H1 (cell line): ENCODE results near the gene NDUFB10. TPM values are rescaled to one million over a fixed set of nuclear protein-coding genes. Genes with fewer than 3 reads are reported as not detected.

Source experiments
- CTCF ChIA-PET: fragments of 300-600 bp; sonication (Branson Sonifier 250); formaldehyde crosslinking; loops from one replicate; lab custom pipeline; 2021; ENCODE audit not compliant: partially characterized antibody; lab: Charles Lee
- POLR2A ChIA-PET: fragments of 300-600 bp; sonication (Branson Sonifier 250); formaldehyde crosslinking; loops from one replicate; lab custom pipeline; 2021; ENCODE audit warnings: inconsistent platforms; ENCODE audit not compliant: partially characterized antibody; lab: Charles Lee
- DNase-seq, 2 experiments: peaks; one replicate each; pipeline versions ENCODE4 v3.0.0 to v3.0.0-alpha.2; 2010 to 2022; ENCODE audit warnings: low spot score in 2 of 2, low read depth in 1 of 2, mixed read lengths in 1 of 2
- FAIRE-seq: peaks from 2 replicates; lab custom pipeline; 2011; peaks lifted over from hg19 to GRCh38; lab: Jason Lieb, UNC
- H2AFZ ChIP-seq: 2 replicates; pipeline ENCODE4 v1.8.1; 2012; ENCODE audit warnings: low read length, inconsistent platforms
- H2AK5ac ChIP-seq: 2 replicates; pipeline ENCODE4 v1.6.1; 2013; ENCODE audit warnings: low read depth, low read length
- H2BK120ac ChIP-seq: replicated peaks from 2 replicates; pipeline ENCODE3; 2013; ENCODE audit warnings: low read depth, low read length, inconsistent platforms
- H2BK12ac ChIP-seq: 2 replicates; pipeline ENCODE4 v1.6.1; 2013; ENCODE audit warnings: low read depth, low read length
- H2BK15ac ChIP-seq: 2 replicates; pipeline ENCODE4 v1.6.1; 2013; ENCODE audit warnings: low read length
- H2BK20ac ChIP-seq: 2 replicates; pipeline ENCODE4 v1.6.1; 2013; ENCODE audit warnings: low read length
- H2BK5ac ChIP-seq: 2 replicates; pipeline ENCODE4 v1.6.1; 2013; ENCODE audit warnings: low read depth, low read length
- H3K14ac ChIP-seq: 2 replicates; pipeline ENCODE4 v1.6.1; 2013; ENCODE audit warnings: inconsistent platforms; ENCODE audit not compliant: insufficient read length
- H3K18ac ChIP-seq: 2 replicates; pipeline ENCODE4 v1.6.1; 2013; ENCODE audit warnings: low read length; ENCODE audit errors: extremely low read depth
- H3K23ac ChIP-seq: 2 replicates; pipeline ENCODE4 v1.6.1; 2013; ENCODE audit warnings: inconsistent platforms; ENCODE audit not compliant: insufficient read length
- H3K23me2 ChIP-seq: 2 replicates; pipeline ENCODE4 v1.6.1; 2013; ENCODE audit warnings: low read depth, low read length
- H3K27ac ChIP-seq: 2 replicates; pipeline ENCODE4 v1.6.1; 2011; ENCODE audit warnings: low read depth, low read length, inconsistent platforms
- H3K27me3 ChIP-seq, 4 experiments: replicated peaks in 1 of 4; 1 replicate in 1 of 4; 2 replicates in 3 of 4; pipeline versions ENCODE4 v1.6.1 to v1.8.1; 2011 to 2013; ENCODE audit warnings: low read length in 3 of 4, mild to moderate bottlenecking in 3 of 4, inconsistent platforms in 2 of 4, mixed read lengths in 2 of 4, moderate library complexity in 1 of 4; ENCODE audit not compliant: control insufficient read depth in 3 of 4, insufficient read depth in 3 of 4; ENCODE audit errors: extremely low read depth in 1 of 4
- H3K36me3 ChIP-seq, 4 experiments: 2 replicates each; pipeline versions ENCODE4 v1.6.1 to v1.8.1; 2011 to 2013; ENCODE audit warnings: mild to moderate bottlenecking in 4 of 4, low read length in 3 of 4, moderate library complexity in 2 of 4, control low read depth in 1 of 4, inconsistent platforms in 1 of 4; ENCODE audit not compliant: insufficient read depth in 4 of 4, control insufficient read depth in 2 of 4
- H3K4ac ChIP-seq: replicated peaks from 2 replicates; pipeline ENCODE3; 2013; ENCODE audit warnings: low read length, low read depth, mixed read lengths, inconsistent platforms; ENCODE audit not compliant: insufficient read length
- H3K4me1 ChIP-seq, 4 experiments: replicated peaks in 1 of 4; 1 replicate in 1 of 4; 2 replicates in 3 of 4; pipeline versions ENCODE4 v1.6.1 to v1.8.1; 2011 to 2013; ENCODE audit warnings: low read length in 3 of 4, inconsistent platforms in 2 of 4, mixed read lengths in 1 of 4; ENCODE audit not compliant: insufficient read depth in 4 of 4, control insufficient read depth in 3 of 4
- H3K4me2 ChIP-seq, 2 experiments: 2 replicates each; pipeline versions ENCODE4 v1.6.1 to v1.8.1; 2011 to 2013; ENCODE audit warnings: low read depth in 2 of 2, low read length in 2 of 2, control low read depth in 1 of 2, inconsistent platforms in 1 of 2, mild to moderate bottlenecking in 1 of 2; ENCODE audit not compliant: insufficient read depth in 1 of 2
- H3K4me3 ChIP-seq, 4 experiments: fragments of 200-600, 300-600 bp in 1 of 4; sonication (generic), shearing (Covaris generic), sonication (Bioruptor Twin) in 1 of 4; 2 replicates each; pipeline versions ENCODE4 v1.5.1 to v1.8.1; 2011 to 2016; ENCODE audit warnings: low read length in 4 of 4, low read depth in 3 of 4, control low read depth in 2 of 4, inconsistent platforms in 2 of 4, mild to moderate bottlenecking in 2 of 4, mixed read lengths in 1 of 4, moderate library complexity in 1 of 4; ENCODE audit not compliant: insufficient read depth in 2 of 4; ENCODE audit errors: extremely low read depth in 1 of 4
- H3K56ac ChIP-seq: replicated peaks from 2 replicates; pipeline ENCODE3; 2013; ENCODE audit warnings: low read depth, mild to moderate bottlenecking, mixed read lengths, low read length, inconsistent platforms; ENCODE audit not compliant: insufficient read length
- H3K79me1 ChIP-seq: 2 replicates; pipeline ENCODE4 v1.6.1; 2013; ENCODE audit warnings: low read depth, low read length, control low read depth
- H3K79me2 ChIP-seq, 2 experiments: 2 replicates each; pipeline versions ENCODE4 v1.6.1 to v1.8.1; 2012 to 2013; ENCODE audit warnings: low read length in 2 of 2, mild to moderate bottlenecking in 2 of 2, inconsistent platforms in 1 of 2; ENCODE audit not compliant: insufficient read depth in 2 of 2, control insufficient read depth in 1 of 2
- H3K9ac ChIP-seq, 4 experiments: replicated peaks in 1 of 4; 1 replicate in 1 of 4; 2 replicates in 3 of 4; pipeline versions ENCODE4 v1.6.1 to v1.8.1; 2011 to 2013; ENCODE audit warnings: low read depth in 3 of 4, low read length in 3 of 4, control low read depth in 2 of 4, mild to moderate bottlenecking in 2 of 4, moderate library complexity in 2 of 4, inconsistent platforms in 1 of 4; ENCODE audit errors: extremely low read depth in 1 of 4
- H3K9me3 ChIP-seq, 2 experiments: 2 replicates each; pipeline versions ENCODE4 v1.6.1 to v1.8.1; 2012 to 2013; ENCODE audit warnings: mild to moderate bottlenecking in 2 of 2, moderate library complexity in 2 of 2, control low read depth in 1 of 2, inconsistent platforms in 1 of 2, low read depth in 1 of 2, low read length in 1 of 2, mixed read lengths in 1 of 2; ENCODE audit not compliant: insufficient read depth in 2 of 2
- H4K20me1 ChIP-seq, 2 experiments: replicated peaks in 1 of 2; 2 replicates each; pipeline versions ENCODE3 to v1.8.1; 2011 to 2013; ENCODE audit warnings: inconsistent platforms in 2 of 2, low read length in 2 of 2, mild to moderate bottlenecking in 1 of 2; ENCODE audit not compliant: insufficient read depth in 2 of 2, control insufficient read depth in 1 of 2
- H4K5ac ChIP-seq: 2 replicates; pipeline ENCODE4 v1.6.1; 2013; ENCODE audit warnings: low read length, low read depth, mixed read lengths, inconsistent platforms; ENCODE audit not compliant: insufficient read length
- H4K8ac ChIP-seq: 2 replicates; pipeline ENCODE4 v1.8.0; 2013; ENCODE audit warnings: mild to moderate bottlenecking, moderate library complexity, low read length, inconsistent platforms; ENCODE audit not compliant: insufficient read depth; ENCODE audit errors: extremely low read depth
- H4K91ac ChIP-seq: replicated peaks from 2 replicates; pipeline ENCODE3; 2013; ENCODE audit warnings: low read length, mixed read lengths, inconsistent platforms; ENCODE audit not compliant: insufficient read length
- BACH1 ChIP-seq: IDR thresholded peaks from 2 replicates; pipeline ENCODE4 v1.6.1; 2012; ENCODE audit warnings: low read length, improper control_type of control experiment
- BRCA1 ChIP-seq: IDR thresholded peaks from 2 replicates; pipeline ENCODE4 v1.6.1; 2012; ENCODE audit warnings: low read depth, low read length, improper control_type of control experiment
- CBX5 ChIP-seq: fragments of 300-800, 300-1000 bp; sonication (generic); IDR thresholded peaks from 2 replicates; pipeline ENCODE4 v1.7.1; 2016; ENCODE audit warnings: antibody characterized with exemption, low read length, low read depth
- CREB1 ChIP-seq: IDR thresholded peaks from 2 replicates; pipeline ENCODE4 v1.6.1; 2012; ENCODE audit warnings: inconsistent platforms
- CTBP2 ChIP-seq: IDR thresholded peaks from 2 replicates; pipeline ENCODE4 v1.7.0; 2011; ENCODE audit warnings: borderline replicate concordance, mild to moderate bottlenecking, moderate library complexity, mixed read lengths, low read length; ENCODE audit not compliant: insufficient read depth, insufficient read length
- EZH2 ChIP-seq: fragments of 200-600 bp; sonication (generic); IDR thresholded peaks from 2 replicates; pipeline ENCODE4 v1.7.1; 2012; ENCODE audit warnings: low read depth, mild to moderate bottlenecking, moderate library complexity, low read length, inconsistent platforms; ENCODE audit not compliant: severe bottlenecking
- SIRT6 ChIP-seq: IDR thresholded peaks from one replicate; pipeline ENCODE4 v1.7.1; 2012; ENCODE audit warnings: low read length, inconsistent platforms
- TAF1 ChIP-seq: IDR thresholded peaks from 2 replicates; pipeline ENCODE4 v1.6.1; 2011; ENCODE audit warnings: mild to moderate bottlenecking, low read depth, low read length
- TAF7 ChIP-seq: optimal IDR thresholded peaks from 2 replicates; pipeline ENCODE3; 2011; ENCODE audit warnings: low read depth, mild to moderate bottlenecking, inconsistent platforms, low read length, moderate library complexity, borderline replicate concordance
- ZNF274 ChIP-seq: IDR thresholded peaks from 2 replicates; pipeline ENCODE4 v1.7.0; 2012; ENCODE audit warnings: low read length, borderline replicate concordance; ENCODE audit errors: extremely low read depth
- WGBS, 2 experiments: shearing (Covaris generic) in 1 of 2; methylation state at CpG; one replicate each; pipeline versions ENCODE4 v1.1.6 to v1.1.7; 2013 to 2015; ENCODE audit warnings: low lambda C conversion rate in 2 of 2, mixed read lengths in 2 of 2, inconsistent platforms in 1 of 2, low coverage in 1 of 2, missing lambda C conversion rate in 1 of 2; ENCODE audit not compliant: insufficient replicate concordance in 2 of 2, insufficient coverage in 1 of 2, insufficient read length in 1 of 2; ENCODE audit errors: extremely low coverage in 1 of 2, missing lambda C conversion rate in 1 of 2; 5-methylcytosine and 5-hydroxymethylcytosine counted together
- polyA plus RNA-seq, 7 experiments: library from polyadenylated mRNA; depleted of rRNA in 3 of 7; stranded (reverse) in 5 of 7; unstranded in 2 of 7; fragments of >200 nt in 5 of 7; fragments of 200-250 nt in 2 of 7; gene quantifications; 1 replicate in 5 of 7; 2 replicates in 1 of 7; 4 replicates in 1 of 7; pipeline versions ENCODE4 v1.2.1 to v1.2.3, GENCODE V29; 2011 to 2013; ENCODE audit warnings: missing spikeins in 2 of 7, mixed read lengths in 2 of 7
- total RNA-seq: library from RNA; stranded (reverse); fragmentation: NEBNext Ultra II Directional; extraction: Animal tissue kit (Norgen Biotek cat#: 25700); gene quantifications from 2 replicates; pipeline ENCODE4 v1.2.1, GENCODE V29; 2021

NDUFB10 gene
- total and polyA plus RNA-seq, 2 of the 8 experiments (the other 6 are each of a cell fraction or from before 2014, with no cell fraction given), result 183 to 194 TPM

GRCh38 chr16:1966460-1966859 lies 7.1 kb downstream of the NDUFB10 start, which contains the start of gene RNF151:
Gene RNF151, plus strand, starts transcription at chr16:1966856. Its CDS starts 26 bp downstream, at chr16:1966882.
- Histone ChIP-seq H2AK5ac (no peak within 1 kb of the TSS), H3K9me3 (no peaks in the 10 kb centered on the region), H4K8ac (peak within 1 kb of the TSS; percentile 20; the same call in 1 of the 2 replicates), H3K36me3 (peaks cover 17 to 28% (median 24%) of the 10 kb centered on the region in 4 experiments), H2BK20ac (no peak within 1 kb of the TSS), H2BK120ac (no peak within 1 kb of the TSS), H3K9ac (peak within 1 kb of the TSS in 3 of 4 experiments; percentile 73 to 97 (median 90); a peak in 3 of 7 replicates), H4K5ac (no peak within 1 kb of the TSS), H2BK12ac (no peak within 1 kb of the TSS), H3K23ac (no peak within 1 kb of the TSS), H3K4ac (no peak within 1 kb of the TSS), H3K79me1 (peaks cover 13% of the 10 kb centered on the region), H2BK5ac (no peak within 1 kb of the TSS), H3K27ac (no peak within 1 kb of the TSS), H2BK15ac (no peak within 1 kb of the TSS), H3K56ac (no peak within 1 kb of the TSS), H2AFZ (no peak within 1 kb of the TSS), H3K23me2 (peaks cover 18% of the 10 kb centered on the region), H3K4me3 (peak within 1 kb of the TSS; percentile 98 to 99 (median 98)), H3K27me3 (no peaks in the 10 kb centered on the region), H3K79me2 (peaks cover 10 to 30% of the 10 kb centered on the region in 2 experiments), H4K20me1 (peaks cover 12 to 15% of the 10 kb centered on the region in 2 experiments), H3K14ac (no peak within 1 kb of the TSS), H3K4me2 (peak within 1 kb of the TSS; percentile 86 to 98), H3K4me1 (peaks cover 0 to 16% (median 5%) of the 10 kb centered on the region in 4 experiments; a peak in 5 of 7 replicates), H3K18ac (no peak within 1 kb of the TSS), H4K91ac (no peak within 1 kb of the TSS)
- CTCF ChIA-PET, result interaction anchor here (0.6 to 3.0 kb wide), 8 partner anchors 13 to 1899 kb away, joined by 3 to 9 read pairs (median 5); no protein-coding TSS in a partner anchor
- DNase-seq, result no peak
- WGBS, 2 experiments, result 92% methylated on average over 6 of the region's 6 CpGs; no CpG with 5 or more reads in 1 of the 2 experiments
- POLR2A ChIA-PET, result interaction anchor here (0.7 to 19.8 kb wide), 18 partner anchors 8 to 818 kb away, joined by 3 to 736 read pairs (median 16); partner anchors contain the start of genes EME2, FAHD1, GFER and HAGH
- FAIRE-seq, result no peak
- no peak for TF ChIP-seq CTBP2
- no peak for TF ChIP-seq CREB1
- no peak for TF ChIP-seq BRCA1
- no peak for TF ChIP-seq EZH2
- TF ChIP-seq BACH1, result no peak
- TF ChIP-seq TAF7, result no peak
- TF ChIP-seq SIRT6, result no peak
- no peak for TF ChIP-seq CBX5
- TF ChIP-seq TAF1, result no peak
- no peak for TF ChIP-seq ZNF274
